HG03565 (cell line): Measurements from ENCODE around the gene MAP3K9.

Experiments used
- ATAC-seq: cut with Tn5 transposase; IDR thresholded peaks from one replicate; pipeline ENCODE4 v1.9.1; 2021; ENCODE audit warnings: mild to moderate bottlenecking, moderate library complexity; ENCODE audit not compliant: unreplicated experiment

Gene MAP3K9

DNA sequence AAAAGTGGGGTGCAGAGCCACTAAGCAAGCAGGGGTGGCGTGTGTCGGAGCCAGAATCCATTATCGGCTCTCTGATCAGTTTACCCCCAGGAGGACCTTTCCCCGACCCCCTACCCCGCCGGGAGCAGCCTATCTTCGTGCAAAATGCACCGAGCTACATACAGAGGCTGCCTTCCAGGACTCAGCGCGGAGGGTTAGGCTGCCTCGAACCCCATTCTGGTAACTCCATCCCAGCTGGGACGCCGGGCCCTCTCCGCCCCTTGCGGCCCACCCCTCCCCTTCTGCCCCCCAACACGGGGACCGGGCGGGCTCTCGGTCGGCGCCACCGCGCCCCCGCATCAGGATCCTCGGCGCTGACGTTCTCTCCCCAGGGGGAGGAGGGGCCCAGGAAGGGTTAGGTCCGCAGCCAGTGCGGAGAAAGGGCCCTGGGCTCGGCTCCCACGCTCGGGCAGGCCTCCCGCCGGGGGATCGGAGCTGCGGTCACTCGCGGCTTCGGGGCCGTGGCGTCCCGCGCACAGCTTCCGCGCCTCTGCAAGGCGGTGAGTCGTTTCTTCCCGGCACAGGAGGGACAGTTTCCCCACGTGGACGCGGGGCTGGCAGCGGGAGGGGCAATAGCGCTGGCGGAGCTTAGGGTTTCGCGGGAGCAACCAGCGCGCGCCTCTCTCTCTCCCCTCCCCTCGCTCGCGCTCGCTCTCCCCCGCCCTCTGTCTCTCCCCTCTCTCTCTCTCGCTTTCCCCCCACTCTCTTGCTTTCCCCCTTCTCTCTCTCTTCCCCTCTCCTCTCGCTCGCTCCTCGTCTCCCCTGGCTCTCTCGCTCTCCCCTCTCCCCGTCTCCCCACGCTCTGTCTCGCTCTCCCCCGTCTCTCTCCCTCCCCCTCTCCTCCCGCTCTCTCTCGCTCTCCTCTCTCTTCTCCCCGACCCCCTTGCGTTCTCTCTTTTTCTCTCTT is 12.5 kb upstream of the MAP3K9 start:
- ATAC-seq, result no peak

DNA sequence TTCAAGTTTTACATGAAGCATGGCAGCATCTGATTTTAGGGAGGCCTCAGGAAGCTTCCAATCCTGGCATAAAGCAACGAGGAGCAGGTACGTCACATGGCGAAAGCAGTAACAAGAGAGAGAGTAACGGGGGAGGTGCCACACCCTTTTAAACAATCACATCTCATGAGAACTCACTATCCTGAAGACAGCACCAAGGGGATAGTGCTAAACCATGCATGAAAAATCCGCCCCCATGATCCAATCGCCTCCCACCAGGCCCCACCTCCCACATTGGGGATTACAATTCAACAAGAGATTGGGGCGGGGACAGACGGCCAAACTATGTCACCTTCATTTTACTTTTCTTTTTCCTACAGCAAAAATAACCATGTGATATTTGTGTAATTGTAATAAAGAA is 7.2 kb upstream of the MAP3K9 start:
- no peak for ATAC-seq

DNA sequence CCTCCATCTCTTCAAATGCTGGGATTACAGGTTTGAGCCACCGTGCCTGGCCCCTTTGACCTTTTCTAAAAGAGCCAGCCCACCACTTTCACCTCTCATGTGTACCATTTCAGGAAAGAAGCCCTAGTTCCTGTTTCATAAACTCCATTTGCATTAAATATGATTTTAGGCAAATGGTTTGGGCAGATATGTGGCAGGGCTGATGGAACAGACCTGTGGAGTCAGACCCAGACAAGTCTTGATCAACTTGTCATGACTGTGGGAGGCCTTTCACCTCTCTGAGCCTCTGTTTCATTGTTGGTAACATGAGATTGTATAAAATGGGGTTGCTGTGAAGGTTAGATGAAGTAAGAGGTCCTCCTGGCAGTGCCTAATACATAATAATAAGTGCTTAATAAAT is 5.2 kb upstream of the MAP3K9 start:
- no peak for ATAC-seq

DNA sequence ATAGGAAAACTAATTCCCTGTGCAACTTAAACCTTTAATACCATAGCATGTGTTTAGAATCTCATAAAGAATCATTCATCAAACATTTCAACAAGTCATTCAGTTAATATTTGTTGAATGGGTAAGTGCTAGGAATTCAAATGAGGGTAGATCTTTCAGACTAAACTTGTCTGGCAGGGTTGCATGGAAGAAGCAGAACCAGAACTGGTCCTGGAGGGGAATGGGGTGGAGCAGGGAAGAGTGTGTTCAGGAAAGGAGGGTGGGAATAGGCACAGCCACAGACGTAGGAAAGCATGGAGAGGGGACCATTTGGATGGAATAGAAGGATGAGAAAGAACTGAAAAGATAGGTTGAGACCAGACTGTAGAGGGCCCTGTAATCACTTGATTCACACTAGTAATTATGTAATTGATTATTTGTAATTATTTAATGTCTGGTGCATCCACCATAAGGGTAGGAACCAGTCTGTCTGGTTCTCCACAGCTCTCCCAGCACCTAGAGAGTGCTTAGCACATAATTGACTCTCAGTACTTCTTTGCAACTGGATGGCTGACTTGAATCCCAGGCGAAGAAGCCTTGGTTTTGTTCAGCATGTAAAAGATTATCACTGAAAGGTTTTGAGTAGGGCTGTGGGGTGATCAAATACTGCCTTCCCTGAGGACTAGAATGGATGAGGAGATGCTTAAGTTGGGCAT is 3.0 kb upstream of the MAP3K9 start:
- ATAC-seq, result no peak

DNA sequence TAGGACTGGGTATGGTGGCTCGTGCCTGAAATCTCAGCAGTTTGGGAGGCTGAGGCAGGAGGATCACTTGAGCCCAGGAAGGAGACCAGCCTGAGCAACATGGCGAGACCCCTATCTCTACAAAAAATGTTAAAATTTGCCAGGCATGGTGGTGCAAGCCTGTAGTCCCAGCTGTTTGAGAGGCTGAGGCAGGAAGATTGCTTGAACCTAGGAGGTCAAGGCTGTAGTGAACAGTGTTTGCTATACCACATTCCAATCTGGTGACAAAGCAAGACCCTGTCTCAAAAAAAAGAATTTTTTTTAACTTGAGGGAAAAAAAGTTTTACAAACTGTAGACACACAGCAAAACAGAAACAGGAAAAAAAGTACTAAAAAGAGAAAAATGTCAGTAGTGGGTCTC is 2.3 kb upstream of the MAP3K9 start:
- ATAC-seq, result no peak

DNA sequence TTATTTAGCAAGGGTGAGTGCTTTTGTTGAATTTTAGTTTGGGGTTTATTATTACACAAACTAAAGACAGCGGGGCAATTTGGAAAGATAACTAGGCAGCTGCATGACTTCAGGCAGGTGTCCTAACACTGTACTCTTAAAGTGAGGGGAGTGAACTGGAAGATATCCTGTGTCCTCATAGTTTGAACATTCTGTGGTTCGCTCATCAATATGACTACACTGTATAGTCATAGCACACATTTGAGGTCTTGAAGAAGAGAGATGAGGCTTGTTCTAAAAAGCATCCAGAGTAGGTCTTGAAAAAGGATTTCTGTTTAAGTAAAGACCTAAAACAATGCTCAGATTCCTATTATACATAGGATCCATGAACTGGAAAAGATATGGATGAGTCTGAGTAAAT is 1.7 kb upstream of the MAP3K9 start:
- no peak for ATAC-seq

DNA sequence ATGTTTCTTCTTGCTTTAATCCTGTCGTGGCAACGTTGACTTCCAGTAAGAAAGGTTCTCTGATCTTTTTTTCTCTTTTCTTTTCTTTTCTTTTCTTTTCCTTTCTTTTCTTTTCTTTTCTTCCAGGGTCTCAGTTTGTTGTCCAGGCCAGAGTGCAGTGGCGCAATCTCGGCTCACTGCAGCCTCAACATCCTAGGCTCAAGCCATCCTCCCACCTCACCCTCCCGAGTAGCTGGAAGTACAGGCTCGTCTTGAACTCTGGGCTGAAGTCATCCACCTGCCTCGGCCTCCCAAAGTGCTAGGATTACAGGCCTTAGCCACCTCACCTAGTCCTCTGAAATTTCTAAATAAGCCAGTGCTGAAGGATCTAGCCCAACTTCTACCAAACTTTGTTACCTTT is 1.3 kb upstream of the MAP3K9 start:
- ATAC-seq, result no peak

DNA sequence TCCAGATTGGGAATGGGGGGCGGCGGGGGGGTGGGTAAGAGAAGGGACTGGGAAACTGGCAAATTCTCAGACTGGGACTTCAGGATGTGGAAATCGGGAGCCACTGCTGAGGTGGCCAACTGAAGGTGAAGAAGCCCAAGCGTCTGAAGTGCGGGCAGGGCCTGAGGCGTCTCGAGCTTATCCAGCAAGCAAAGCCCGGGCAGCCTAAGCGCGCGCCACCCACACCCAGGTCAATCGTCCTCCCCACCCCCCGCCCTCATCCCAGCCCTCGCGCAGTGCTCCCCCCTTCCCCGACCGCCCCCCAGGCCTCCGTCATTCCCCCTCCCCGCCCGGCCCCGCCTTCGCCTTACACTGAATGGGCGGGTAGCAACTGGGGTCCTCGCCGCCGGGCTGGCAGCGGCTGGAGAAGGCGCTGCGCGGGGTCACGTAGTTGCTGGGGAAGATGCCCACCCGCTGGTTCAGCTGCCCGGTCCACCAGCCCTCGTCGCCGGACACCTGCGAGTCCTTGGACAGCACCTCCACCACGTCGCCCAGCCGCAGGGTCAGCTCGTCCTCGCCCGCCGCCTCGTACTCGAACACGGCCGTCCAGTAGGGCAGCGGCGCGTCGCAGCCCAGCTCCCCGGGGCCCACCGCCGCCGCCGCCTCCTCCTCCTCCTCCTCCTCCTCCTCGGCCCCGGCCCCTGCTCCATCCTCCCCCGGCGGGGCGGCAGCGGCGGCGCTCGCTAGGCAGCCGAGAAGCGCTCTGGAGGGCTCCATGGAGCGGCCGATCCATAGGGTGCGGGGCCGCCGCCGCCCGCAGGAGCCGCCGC is 693 bp downstream of the MAP3K9 start:
- peak; percentile 3 for ATAC-seq

DNA sequence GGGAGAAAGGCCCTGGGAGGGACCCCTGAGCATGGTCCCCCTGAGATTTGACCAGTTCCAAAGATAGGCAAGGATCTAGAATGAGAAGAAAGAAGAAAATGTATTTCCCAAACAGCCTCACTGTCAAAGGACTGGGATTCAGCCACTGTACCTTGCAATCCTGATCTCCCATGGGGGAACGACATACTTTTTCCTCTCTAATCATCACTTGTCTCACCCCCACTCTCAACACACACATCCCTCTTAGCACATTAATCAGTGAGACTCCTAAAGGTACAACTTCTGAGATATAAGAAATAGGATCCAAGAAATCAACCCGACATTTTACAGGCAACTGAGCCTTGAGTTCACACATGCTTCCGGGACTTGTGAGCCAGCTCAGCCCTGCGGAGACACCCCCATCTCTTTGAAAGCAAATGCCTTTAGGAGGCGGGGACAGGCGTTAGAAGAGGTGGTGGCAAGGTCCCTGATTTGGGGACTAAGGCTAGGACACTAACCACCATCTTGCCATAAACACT is 1.4 kb downstream of the MAP3K9 start:
- no peak for ATAC-seq

DNA sequence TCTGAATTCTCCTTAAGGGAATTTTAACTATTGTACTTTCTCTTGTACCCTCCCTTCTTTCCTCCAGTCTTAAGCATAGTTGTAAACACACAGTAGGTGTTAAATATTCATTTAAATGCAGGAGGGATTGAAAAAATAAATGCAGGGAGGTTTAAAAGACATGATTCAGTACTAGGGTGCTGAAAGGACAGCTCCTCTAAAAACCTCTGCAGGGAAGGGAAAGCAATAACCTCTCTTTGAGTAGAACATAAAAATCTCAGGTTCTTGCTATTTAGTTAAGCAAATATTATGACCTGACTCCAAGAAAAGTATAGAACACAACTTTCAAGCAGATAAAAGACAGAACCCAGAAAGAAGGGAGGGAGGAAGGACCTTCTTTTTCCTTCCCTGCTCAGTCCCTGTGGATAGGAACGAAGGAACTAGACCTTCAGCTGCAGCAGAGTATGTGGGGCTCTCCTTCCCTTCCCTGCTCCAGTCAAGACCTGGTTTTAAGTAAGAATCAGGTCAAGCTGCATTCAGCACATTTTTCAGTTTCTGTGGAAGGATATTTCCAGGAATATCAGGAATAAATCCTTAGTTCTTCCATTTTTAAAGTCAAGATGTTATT is 4.7 kb downstream of the MAP3K9 start:
- ATAC-seq, result no peak

DNA sequence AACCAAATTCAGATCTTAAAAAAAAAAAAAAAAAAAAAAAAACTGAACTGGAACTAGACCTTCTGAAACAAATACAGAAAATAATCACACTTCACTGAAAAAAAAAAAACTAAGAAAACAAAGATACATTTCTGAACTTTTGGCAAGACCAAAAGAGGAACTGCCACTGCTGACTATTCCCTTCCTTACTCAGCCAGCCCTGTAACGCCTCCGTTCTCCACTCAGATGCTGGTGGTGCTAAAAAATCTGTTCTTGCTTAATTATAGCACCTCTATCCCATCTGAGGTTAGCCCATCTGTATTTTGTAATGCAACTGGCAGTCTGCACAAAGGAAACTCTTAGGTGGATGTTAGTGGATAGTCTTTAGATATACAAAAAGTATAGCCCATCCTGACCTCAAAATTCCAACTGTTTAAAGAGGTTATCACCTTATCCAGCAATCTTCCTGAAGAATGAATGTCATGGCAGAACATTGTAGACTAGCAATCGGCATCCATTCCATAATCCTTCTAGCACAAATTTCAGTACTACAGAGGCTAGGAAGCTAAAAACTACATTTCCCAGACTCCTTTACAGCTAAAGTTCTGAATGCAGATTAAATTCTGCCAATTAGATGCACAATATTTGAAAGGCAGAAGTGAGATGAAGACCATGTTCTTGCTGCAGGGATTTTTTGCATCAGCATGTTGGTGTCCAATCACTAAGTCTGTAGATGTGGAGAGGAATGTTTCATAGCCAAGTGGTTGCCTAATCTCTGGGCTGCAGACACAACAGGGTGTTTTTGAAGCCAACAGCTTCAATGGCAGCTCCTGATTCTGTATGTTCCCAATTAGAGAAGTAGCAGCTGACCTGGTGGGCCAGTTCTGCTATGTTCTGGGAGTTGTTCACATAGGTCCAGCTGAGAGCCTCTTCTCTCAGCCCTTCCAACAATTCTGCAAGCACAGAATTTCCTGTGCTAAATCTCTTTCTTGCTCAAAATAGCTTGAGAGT is 5.7 kb downstream of the MAP3K9 start:
- ATAC-seq, result peak; percentile 62

DNA sequence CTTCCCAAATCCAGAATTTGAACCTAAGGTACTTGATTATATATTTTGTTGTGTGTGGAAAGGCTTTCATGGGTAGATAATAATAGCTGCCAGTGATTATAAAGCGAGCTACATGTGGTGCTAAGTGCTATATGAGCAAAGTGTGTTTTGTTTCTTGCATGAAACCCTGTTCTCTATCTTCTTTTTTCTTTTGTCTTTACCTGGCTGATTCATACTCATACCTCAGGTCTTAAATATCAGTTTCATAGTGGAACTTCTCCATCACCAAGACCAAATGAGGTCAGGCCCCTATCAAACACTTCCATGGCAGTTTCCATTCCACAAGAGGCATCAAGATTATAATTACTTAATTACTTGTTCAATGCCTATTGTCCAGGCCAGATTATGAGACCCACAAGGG is 6.9 kb downstream of the MAP3K9 start:
- no peak for ATAC-seq

DNA sequence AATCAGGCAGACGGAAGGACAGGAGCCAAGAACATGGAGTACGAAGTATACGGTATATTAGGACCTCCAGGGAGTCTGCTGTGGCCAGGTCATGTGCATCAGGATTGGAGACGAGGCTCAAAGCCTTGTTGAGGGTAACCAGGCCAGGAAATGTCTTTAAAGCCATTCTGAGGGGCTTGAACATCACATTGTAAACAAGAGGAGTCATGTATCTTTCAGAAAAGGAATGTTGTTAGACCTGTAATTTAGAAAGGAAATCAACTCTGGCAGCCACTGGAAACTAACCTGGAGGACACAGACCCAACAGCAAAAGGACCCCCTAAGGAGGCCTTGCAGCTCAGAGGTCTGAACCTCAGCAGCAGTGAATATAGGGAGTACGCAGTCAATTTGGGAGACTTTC is 7.5 kb downstream of the MAP3K9 start:
- no peak for ATAC-seq

DNA sequence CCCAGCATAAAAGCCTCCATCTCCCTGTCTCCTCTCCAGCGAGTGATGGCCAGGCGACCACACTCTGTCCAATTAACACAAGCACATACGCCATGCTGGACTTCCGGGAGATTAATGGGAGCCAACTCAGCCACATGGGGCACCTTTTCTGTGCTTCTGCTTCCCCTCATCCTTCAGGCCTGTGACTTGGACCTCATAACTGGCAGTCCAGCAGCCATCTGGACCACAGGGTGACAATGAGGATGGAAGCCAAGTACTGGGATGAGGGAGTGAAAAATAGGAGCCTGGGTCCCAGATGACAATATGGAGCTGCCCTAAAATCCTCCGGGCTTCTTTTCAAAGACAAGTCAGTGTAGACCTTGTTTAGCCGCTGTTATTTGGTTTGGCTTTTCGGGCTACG is 12.8 kb downstream of the MAP3K9 start:
- no peak for ATAC-seq

DNA sequence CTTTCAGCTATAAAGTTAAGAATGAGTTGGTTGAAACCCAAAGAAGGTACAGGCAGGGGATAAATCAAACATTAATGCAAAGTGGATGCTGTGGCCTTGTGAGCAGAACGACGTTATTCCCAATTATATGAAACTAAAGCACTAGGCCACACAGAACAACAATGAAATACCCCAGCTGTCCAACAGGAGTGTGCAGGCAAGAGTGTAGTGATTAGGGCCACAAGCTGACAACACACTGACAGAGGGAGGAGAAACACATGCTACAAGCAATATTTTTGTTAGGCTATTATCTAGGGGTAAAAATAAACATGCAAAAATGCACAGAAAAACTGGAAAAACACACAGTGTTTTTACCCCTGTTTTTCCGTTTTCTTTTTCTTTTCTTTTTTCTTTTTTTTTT is 15.0 kb downstream of the MAP3K9 start:
- ATAC-seq, result no peak

DNA sequence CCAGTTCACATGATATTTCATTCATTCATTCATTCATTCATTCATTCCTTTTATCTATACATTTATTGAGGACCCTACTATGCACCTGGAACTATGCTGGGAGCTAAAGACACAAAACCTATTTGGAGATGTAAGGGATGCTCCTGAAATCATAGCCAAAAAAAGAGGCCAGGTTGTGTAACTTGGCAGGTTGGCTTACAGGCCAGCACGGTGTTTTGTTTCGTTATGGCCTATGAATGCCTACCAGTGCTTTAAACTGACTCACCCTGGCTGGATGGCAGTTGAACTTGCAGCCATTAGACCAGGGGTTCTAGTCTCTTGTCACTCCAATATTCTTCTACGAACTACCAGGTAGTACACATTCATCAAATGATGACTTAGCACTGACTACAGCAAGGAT is 15.7 kb downstream of the MAP3K9 start:
- ATAC-seq, result no peak

DNA sequence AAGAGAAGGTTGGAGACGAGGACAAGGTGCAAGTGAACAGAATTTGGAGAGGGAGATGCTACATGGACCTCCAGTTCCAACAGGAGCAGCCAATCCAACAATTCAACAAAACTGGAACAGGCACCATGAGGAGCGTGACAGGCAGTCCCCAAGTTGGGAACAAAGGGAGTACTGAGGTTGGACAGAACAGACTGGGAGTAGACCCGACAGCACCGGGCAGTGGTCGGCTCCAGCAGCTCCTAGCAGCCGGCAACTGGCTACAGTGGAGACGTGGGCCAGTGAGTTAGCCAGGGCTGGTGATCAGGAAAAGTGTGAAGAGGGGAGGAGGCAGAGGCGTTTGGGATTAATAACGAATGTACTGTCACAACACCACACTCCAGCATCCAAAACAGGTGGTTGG is 16.4 kb downstream of the MAP3K9 start:
- ATAC-seq, result no peak

DNA sequence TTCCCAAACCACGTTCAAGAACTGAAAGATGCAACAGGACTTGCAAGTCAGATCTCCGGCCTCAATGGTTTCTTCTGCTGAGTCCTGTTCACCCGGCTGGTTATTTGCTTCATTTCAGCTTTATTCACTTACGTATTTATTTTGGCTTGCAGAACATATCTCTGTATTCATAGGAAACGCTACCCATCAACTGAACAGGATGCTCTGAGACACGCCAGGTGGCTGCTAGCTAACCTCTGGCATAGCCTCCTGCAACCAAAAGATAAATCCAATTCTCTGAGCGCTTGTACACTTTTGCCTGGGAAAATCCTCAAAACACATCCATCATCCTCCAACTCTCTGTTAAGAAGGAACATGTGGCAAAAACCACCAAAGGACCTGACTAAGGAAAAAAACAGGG is 17.3 kb downstream of the MAP3K9 start:
- ATAC-seq, result no peak

DNA sequence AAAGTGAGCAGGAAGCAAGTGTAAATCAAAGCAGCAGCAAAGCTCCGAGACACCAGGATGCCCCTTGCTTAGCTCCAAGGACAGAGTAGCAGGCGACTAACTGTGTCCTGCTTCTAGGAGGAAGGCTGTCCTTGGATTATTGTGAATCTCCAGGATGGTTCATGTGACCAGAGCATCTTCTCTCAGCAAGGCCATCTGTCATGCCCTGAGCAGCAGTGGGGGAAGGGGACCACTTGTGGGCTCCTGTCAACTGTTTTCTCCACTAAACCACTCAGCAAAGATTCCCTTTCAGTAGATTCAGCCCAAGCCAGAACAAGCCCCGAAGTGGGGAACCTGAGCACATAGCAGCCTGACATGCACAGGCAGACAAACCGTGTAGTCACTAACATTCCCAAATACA is 19.4 kb downstream of the MAP3K9 start:
- no peak for ATAC-seq

DNA sequence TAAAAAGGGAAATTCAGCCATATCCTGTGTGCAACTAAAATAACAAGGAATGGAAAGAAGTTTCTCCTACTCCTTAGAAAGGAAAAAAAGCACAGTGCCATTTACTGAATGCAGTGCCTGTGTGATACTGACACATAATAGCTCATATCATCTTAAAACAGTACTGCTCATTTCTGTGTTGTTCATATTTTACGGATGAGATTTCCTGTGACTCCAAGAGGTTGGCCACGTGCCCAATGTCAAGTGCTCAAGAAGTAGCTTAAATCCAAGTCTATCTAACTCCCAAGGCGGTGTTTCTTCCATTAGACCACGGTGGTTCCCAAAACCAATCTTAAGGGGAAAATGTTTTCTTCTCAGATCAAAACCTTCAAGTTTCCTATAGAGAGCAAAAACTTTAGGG is 20.0 kb downstream of the MAP3K9 start:
- no peak for ATAC-seq
